WERI-Rb-1 (cell line): ENCODE measurements around the gene ARHGEF26.

ENCODE experiments used
- DNase-seq: peaks from one replicate; pipeline ENCODE4 v3.0.0-alpha.2; 2020
- H3K27ac ChIP-seq: fragments of 250-450 bp; sonication (Bioruptor Pico); 2 replicates; pipeline ENCODE4 v1.5.1; 2020; ENCODE audit warnings: mild to moderate bottlenecking, moderate library complexity
- H3K27me3 ChIP-seq: fragments of 250-450 bp; sonication (Bioruptor Pico); 2 replicates; pipeline ENCODE4 v1.5.1; 2021; ENCODE audit warnings: mild to moderate bottlenecking, low read depth, moderate library complexity; ENCODE audit not compliant: insufficient read depth, severe bottlenecking
- H3K36me3 ChIP-seq: fragments of 250-450 bp; sonication (Bioruptor Pico); 2 replicates; pipeline ENCODE4 v1.5.1; 2020; ENCODE audit warnings: mild to moderate bottlenecking, moderate library complexity
- H3K4me3 ChIP-seq: 2 replicates; pipeline ENCODE4 v1.5.1; 2011; ENCODE audit warnings: low read depth, mild to moderate bottlenecking, control low read depth, low read length
- H3K9me3 ChIP-seq: fragments of 250-450 bp; sonication (Bioruptor Pico); 2 replicates; pipeline ENCODE4 v1.5.1; 2021; ENCODE audit warnings: mild to moderate bottlenecking, moderate library complexity; ENCODE audit not compliant: severe bottlenecking
- TF ChIP-seq, protein P1 (sequence below): IDR thresholded peaks from 2 replicates; pipeline ENCODE4 v1.5.1; 2011; ENCODE audit warnings: low read depth, mild to moderate bottlenecking, control low read depth, inconsistent platforms, low read length

The ARHGEF26 gene

DNA sequence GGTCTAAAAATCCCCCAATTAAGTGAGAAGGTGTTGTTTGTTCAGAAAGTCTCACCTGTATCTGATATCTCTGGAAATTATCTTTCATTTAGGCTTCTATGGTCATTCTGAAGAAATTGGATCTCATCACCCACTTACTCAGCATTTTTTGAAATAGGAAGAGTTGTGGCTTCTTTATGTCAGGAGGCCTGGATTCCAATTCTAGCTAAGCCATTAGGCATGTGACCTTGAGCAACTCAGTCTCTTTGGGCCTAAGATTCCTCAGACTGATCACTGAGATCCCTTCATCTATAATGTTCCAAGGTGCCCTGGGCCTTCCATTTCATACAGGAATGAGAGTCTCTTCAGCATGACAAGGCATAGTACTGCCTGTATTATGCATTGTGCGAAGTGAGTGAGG lies 70.3 kb downstream of the ARHGEF26 start:
- no peaks in the 10 kb centered on the region for H3K27me3 ChIP-seq
- no peak overlapping the region for H3K4me3 ChIP-seq
- H3K36me3 ChIP-seq, result peaks cover 3% of the 10 kb centered on the region; the same call in 1 of the 2 replicates
- H3K27ac ChIP-seq, result no peak overlapping the region
- no peak for DNase-seq
- no peaks in the 10 kb centered on the region for H3K9me3 ChIP-seq
- TF ChIP-seq, protein P1, sequence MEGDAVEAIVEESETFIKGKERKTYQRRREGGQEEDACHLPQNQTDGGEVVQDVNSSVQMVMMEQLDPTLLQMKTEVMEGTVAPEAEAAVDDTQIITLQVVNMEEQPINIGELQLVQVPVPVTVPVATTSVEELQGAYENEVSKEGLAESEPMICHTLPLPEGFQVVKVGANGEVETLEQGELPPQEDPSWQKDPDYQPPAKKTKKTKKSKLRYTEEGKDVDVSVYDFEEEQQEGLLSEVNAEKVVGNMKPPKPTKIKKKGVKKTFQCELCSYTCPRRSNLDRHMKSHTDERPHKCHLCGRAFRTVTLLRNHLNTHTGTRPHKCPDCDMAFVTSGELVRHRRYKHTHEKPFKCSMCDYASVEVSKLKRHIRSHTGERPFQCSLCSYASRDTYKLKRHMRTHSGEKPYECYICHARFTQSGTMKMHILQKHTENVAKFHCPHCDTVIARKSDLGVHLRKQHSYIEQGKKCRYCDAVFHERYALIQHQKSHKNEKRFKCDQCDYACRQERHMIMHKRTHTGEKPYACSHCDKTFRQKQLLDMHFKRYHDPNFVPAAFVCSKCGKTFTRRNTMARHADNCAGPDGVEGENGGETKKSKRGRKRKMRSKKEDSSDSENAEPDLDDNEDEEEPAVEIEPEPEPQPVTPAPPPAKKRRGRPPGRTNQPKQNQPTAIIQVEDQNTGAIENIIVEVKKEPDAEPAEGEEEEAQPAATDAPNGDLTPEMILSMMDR, result no peak

DNA sequence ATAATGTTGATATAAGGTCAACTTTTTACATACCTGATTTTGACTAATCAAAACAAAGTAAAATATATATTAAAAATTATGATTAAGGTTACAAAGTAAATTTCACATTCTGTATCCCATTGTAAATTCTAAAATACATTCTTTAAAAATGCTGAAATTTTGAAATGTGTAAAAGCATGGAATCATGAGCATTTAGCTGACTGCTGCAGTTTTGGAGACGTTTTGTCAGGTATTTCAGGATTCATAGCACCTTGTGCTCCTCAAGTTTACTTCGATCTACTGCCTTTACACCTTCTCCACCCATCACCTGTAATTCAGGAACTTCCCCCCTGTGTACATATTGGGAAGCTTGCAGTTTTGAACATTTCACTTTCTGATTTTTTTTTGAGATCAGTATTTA lies 71.0 kb downstream of the ARHGEF26 start:
- Histone ChIP-seq H3K27me3 (no peaks in the 10 kb centered on the region), H3K36me3 (peaks cover 3% of the 10 kb centered on the region; the same call in 1 of the 2 replicates), H3K4me3 (no peak overlapping the region), H3K27ac (no peak overlapping the region), H3K9me3 (no peaks in the 10 kb centered on the region)
- TF ChIP-seq, protein P1, result no peak
- DNase-seq, result no peak

DNA sequence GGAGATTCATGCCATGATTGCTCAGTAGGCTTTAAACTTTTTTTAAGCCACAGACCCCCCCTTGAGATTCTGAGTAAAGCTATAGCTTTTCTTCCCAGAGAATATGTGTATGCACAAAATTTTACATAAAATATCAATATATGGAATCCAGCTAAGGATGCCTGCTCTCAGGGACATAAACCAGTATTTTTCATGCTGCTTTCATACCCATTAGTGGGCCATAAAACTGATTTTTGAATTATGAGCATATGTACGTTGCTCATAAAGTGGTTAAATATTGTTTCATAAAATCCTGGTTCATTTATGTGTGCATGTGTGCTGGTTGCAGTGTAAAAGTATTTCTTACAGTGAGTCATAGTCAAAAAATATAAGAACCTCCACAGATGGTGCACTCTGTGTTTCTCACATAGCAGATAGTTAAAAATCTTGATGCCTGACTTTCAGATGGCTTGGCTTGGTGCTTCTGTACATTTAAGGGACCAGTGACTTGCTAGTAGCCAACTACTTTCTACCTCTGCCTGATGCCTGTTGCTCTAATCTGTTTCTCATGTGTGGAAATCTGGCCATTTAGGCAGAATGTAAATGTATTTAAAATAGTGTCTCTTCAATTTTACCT lies 71.9 kb downstream of the ARHGEF26 start:
- Histone ChIP-seq H3K27me3 (no peaks in the 10 kb centered on the region), H3K4me3 (no peak overlapping the region), H3K36me3 (peaks cover 3% of the 10 kb centered on the region; the same call in 1 of the 2 replicates), H3K27ac (no peak overlapping the region), H3K9me3 (no peaks in the 10 kb centered on the region)
- TF ChIP-seq, protein P1, result no peak
- no peak for DNase-seq

DNA sequence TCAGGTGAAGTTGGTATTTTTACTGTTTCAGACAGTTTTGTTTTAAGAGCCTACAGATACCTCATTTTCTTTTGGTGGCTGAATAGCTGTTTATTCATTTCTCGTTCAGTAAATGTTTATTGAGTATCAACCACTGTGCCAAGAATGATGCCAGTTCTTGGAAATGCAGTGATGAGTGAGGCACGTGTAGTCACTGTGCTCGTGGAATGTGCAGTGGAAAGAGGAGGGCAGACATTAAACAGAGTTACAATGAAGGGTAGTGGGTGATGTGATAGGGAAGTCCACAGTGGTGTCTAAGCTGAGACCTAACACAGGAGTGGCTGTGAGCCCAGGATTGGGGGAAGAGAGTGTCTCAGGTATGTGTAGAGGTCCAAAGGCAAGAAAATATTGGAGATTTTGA lies 73.7 kb downstream of the ARHGEF26 start:
- H3K4me3 ChIP-seq, result no peak overlapping the region
- H3K36me3 ChIP-seq, result peaks cover 3% of the 10 kb centered on the region; the same call in 1 of the 2 replicates
- H3K27ac ChIP-seq, result no peak overlapping the region
- DNase-seq, result no peak
- no peaks in the 10 kb centered on the region for H3K27me3 ChIP-seq
- H3K9me3 ChIP-seq, result no peaks in the 10 kb centered on the region
- TF ChIP-seq, protein P1, result no peak

DNA sequence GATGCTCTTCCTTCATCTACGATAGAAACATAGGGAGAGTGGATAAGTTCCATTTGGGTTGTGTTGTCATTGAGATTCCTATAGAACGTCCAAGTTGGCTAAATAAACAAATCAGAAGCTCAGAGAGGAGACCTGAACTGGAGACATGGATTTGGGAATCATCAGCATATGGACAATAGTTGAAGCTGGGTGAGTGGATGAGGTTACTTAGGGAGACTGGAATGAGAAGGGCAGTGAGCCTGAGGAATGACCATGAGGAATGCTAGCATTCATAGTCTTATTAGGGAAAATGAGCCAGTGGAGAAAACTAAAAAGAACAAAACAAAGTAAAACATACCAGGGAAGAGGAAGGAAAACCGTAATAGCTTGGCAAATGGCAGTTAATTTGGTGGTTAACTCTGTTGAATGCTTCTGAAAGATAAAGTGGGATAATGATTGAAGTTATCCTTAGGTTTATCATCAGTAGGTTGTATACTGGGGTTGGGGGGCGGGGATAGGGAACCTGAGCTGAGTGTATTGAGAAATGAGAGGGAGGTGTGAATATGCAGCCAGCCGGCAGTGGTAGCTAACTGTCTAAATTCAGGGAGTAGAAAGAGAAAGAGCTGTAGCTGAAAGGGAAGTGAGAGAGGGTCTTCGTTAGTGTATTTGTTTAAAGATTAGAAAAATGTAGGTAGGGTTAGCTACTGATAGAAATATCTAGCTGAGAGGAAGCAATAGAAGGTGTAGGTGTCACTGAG lies 74.6 kb downstream of the ARHGEF26 start:
- no peak for DNase-seq
- no peaks in the 10 kb centered on the region for H3K27me3 ChIP-seq
- peaks cover 3% of the 10 kb centered on the region; the same call in 1 of the 2 replicates for H3K36me3 ChIP-seq
- TF ChIP-seq, protein P1, result no peak
- H3K9me3 ChIP-seq, result no peaks in the 10 kb centered on the region
- H3K4me3 ChIP-seq, result no peak overlapping the region
- H3K27ac ChIP-seq, result no peak overlapping the region

DNA sequence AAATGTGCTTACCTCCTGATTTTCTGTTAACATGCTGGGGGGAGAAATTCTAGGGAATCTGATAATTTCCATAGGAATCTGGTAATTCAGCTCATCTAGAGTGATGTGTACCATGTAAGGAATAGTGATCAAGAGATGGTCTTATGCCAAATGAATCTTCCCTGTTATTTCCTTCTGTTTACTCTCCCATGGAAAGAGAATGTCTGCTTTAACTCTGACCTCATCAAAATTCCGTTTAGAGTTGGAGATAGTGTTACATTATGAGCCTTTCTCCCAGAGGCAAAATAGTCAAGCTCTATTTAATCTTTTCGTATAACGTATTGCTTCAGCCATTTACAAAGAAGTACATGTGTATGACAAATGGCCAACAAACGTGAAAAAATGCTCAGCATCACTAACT lies 76.6 kb downstream of the ARHGEF26 start:
- TF ChIP-seq, protein P1, result no peak
- no peak overlapping the region for H3K4me3 ChIP-seq
- peaks cover 3% of the 10 kb centered on the region; the same call in 1 of the 2 replicates for H3K36me3 ChIP-seq
- no peaks in the 10 kb centered on the region for H3K9me3 ChIP-seq
- no peak overlapping the region for H3K27ac ChIP-seq
- H3K27me3 ChIP-seq, result no peaks in the 10 kb centered on the region
- DNase-seq, result no peak
